Iris pigment epithelial cell (primary cell): ENCODE results near the gene NPY2R.

Experiments used
- DNase-seq: peaks from one replicate; pipeline ENCODE4 v3.0.0-alpha.2; 2011; ENCODE audit warnings: low read depth

NPY2R gene

DNA sequence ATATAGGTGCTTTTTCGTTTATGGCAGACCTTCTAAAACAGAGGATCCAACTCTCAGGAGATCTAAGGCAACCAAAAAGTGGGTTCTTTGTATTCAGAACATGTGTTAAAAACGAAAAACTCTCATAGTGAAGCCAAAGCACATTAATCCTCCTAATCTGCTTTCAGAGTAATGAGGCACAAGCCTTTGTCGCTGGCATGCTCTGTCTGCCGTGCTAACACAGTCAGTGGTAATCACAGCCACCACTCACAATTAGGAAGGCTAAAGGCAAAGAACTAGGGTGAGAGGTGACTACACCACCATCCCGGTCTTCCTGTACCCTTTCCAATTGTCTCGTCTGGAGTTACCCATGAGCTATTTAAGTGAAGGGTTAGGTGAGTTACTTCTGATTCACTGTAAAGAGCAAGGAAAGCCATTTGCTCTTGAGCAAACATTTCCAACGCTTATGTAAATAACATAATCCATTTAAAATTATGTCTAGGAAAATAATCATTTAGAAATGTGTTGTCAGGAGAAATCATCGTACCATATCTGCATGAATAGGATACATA is 40.7 kb downstream of the NPY2R start:
- DNase-seq, result no peak

- no peak for DNase-seq
These were observed 43.9 kb downstream of the NPY2R start for GRCh38 chr4:155252327-155252726.

GRCh38 chr4:155263480-155263879 is 55.0 kb downstream of the NPY2R start:
- no peak for DNase-seq

DNA sequence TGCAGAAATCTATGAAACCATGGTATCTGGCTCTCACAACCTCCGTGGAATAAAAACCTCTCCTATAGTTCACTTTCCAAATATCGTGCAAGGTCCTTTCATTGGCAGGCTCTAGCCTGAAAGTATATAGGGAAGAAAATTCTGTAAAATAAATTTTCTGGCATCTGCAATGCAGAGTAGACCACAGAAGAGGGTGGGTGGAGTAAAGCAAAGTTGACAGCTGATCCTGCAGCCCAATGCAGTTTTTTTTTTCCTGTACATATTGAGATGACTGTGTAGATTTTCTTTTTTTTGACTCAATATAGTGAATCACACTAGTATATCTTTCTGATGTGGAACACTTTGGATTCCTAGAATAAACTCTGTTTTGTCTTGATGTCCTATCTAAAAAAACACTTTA is 56.7 kb downstream of the NPY2R start:
- no peak for DNase-seq
